Esophagus muscularis mucosa (tissue), 4 donors: Measurements from ENCODE around the gene DESI1. TPM values are rescaled to one million over a fixed set of nuclear protein-coding genes. Genes with fewer than 3 reads are reported as not detected.
"Not testable (repeated sequence)": the region's sequence is repeated elsewhere in the genome, so short reads cannot be mapped to it uniquely, and the experiment has no call there.

ENCODE experiments used
- DNase-seq: peaks from one replicate; pipeline ENCODE4 v3.0.0-alpha.2; 2017; ENCODE audit errors: extremely low spot score
- H3K27ac ChIP-seq, 4 donors: fragments of 200-600 bp; sonication (generic); replicated peaks in 1 of 4; 1 replicate in 3 of 4; 2 replicates in 1 of 4; pipeline ENCODE4 v1.5.1; 2016 to 2019; ENCODE audit warnings: mild to moderate bottlenecking in 1 of 4
- H3K27me3 ChIP-seq, 4 donors: fragments of 200-600 bp; sonication (generic); one replicate each; pipeline versions ENCODE4 v1.5.1 to v1.6.0; 2016 to 2019
- H3K36me3 ChIP-seq, 4 donors: fragments of 200-600 bp; sonication (generic); one replicate each; pipeline ENCODE4 v1.5.1; 2016 to 2019
- H3K4me1 ChIP-seq, 4 donors: fragments of 200-600 bp; sonication (generic); one replicate each; pipeline ENCODE4 v1.5.1; 2016 to 2019
- H3K4me3 ChIP-seq, 4 donors: fragments of 200-600 bp; sonication (generic); 1 replicate in 2 of 4; 2 replicates in 2 of 4; pipeline ENCODE4 v1.5.1; 2016 to 2019; ENCODE audit warnings: mild to moderate bottlenecking in 4 of 4, moderate library complexity in 1 of 4
- H3K9me3 ChIP-seq, 4 donors: fragments of 200-600 bp; sonication (generic); 1 replicate in 3 of 4; 2 replicates in 1 of 4; pipeline ENCODE4 v1.5.1; 2016 to 2019
- EP300 ChIP-seq: sonication (generic); formaldehyde crosslinking; IDR thresholded peaks from one replicate; pipeline ENCODE4 v1.6.1; 2017; ENCODE audit warnings: antibody characterized with exemption
- POLR2A ChIP-seq: fragments of 450-650 bp; IDR thresholded peaks from one replicate; pipeline ENCODE4 v1.6.1; 2017; ENCODE audit warnings: antibody characterized with exemption, moderate library complexity, mild to moderate bottlenecking, low read depth
- POLR2AphosphoS5 ChIP-seq, 2 donors: sonication (generic); formaldehyde crosslinking; IDR thresholded peaks; one replicate each; pipeline ENCODE4 v1.6.1; 2017; ENCODE audit warnings: antibody characterized with exemption in 2 of 2
- WGBS: methylation state at CpG from one replicate; pipeline ENCODE4 v1.1.5; 2018; 5-methylcytosine and 5-hydroxymethylcytosine counted together
- intact Hi-C: fragments of 100-400 bp; cut with DNase I; formaldehyde crosslinking; loops from one replicate; pipeline ENCODE4 v1.15.1; 2023
- total RNA-seq, 4 donors: library from RNA; depleted of rRNA; stranded (reverse); fragments of >200 nt; gene quantifications; one replicate each; pipeline versions ENCODE4 v1.1.0 to v1.2.1, GENCODE V29; 2016
- TF ChIP-seq, protein P1 (sequence below), 3 experiments: fragments of 200-600 bp in 2 of 3; fragments of 450-650 bp in 1 of 3; sonication (generic) in 2 of 3; IDR thresholded peaks; one replicate each; pipeline ENCODE4 v1.5.1; 2017 to 2019; ENCODE audit warnings: antibody characterized with exemption in 3 of 3, mild to moderate bottlenecking in 2 of 3, moderate library complexity in 1 of 3

The DESI1 gene
- total RNA-seq, 4 donors from 2014 or later = 18.6 to 76.5 (median 33.7) TPM

DNA sequence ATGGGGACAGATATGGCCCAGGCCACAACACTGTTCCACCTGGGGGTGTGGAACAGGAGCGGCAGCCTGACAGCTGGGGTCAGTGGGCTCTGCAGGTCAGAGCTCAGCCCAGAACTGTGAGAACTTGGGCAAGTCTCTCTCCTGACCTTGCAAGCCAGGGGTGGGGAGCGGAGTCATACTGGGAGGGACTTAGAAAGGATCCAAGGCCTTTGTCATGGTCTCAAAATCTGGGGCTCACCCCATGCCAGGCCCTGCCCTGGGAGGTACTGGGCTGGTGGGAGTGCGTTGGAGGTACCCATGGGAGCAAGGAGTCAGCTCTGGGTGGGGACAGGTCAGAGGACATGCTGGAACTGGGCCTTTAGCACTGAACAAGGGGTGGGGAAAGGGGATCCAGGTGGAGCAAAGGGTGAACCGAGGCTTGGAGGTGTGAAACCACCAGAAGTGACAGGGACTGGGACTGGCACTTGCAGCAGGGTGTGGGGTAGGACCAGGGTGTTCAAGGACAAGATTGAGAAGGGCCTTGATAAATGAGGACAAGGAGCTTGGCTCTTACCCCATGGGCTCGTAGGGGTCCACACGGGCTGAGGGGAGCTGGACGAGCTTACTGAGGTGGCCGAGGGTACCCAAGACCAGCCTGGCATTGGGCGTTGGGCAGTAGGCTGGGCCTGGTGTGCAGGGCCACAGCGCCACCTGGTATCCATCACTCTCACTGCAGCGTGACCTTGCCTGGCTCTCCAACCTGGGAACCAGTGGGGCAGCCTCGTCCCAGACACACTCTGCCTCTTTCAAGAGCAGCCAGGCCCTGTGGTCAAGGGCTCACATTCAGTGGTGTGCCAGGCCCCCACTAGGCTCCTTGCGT lies 23.8 kb downstream of the DESI1 start:
- Histone ChIP-seq H3K9me3 (no peaks in the 10 kb centered on the region), H3K36me3 (peaks cover 0 to 27% (median 22%) of the 10 kb centered on the region in 4 donors), H3K4me3 (no peak overlapping the region), H3K27me3 (no peaks in the 10 kb centered on the region), H3K4me1 (peaks cover 0 to 8% (median 5%) of the 10 kb centered on the region in 4 donors), H3K27ac (peak overlapping the region in 3 of 4 donors; percentile 1 to 36 (median 2))
- WGBS = 32% methylated on average over 10 of the region's 13 CpGs
- TF ChIP-seq, protein P1, sequence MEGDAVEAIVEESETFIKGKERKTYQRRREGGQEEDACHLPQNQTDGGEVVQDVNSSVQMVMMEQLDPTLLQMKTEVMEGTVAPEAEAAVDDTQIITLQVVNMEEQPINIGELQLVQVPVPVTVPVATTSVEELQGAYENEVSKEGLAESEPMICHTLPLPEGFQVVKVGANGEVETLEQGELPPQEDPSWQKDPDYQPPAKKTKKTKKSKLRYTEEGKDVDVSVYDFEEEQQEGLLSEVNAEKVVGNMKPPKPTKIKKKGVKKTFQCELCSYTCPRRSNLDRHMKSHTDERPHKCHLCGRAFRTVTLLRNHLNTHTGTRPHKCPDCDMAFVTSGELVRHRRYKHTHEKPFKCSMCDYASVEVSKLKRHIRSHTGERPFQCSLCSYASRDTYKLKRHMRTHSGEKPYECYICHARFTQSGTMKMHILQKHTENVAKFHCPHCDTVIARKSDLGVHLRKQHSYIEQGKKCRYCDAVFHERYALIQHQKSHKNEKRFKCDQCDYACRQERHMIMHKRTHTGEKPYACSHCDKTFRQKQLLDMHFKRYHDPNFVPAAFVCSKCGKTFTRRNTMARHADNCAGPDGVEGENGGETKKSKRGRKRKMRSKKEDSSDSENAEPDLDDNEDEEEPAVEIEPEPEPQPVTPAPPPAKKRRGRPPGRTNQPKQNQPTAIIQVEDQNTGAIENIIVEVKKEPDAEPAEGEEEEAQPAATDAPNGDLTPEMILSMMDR (IDR thresholded peaks at IDR 0.05) = peak; percentile 59 to 79 (median 75)
- no peak for TF ChIP-seq POLR2AphosphoS5 (IDR thresholded peaks at IDR 0.05)
- intact Hi-C loops = no loop called here
- DNase-seq = no peak

DNA sequence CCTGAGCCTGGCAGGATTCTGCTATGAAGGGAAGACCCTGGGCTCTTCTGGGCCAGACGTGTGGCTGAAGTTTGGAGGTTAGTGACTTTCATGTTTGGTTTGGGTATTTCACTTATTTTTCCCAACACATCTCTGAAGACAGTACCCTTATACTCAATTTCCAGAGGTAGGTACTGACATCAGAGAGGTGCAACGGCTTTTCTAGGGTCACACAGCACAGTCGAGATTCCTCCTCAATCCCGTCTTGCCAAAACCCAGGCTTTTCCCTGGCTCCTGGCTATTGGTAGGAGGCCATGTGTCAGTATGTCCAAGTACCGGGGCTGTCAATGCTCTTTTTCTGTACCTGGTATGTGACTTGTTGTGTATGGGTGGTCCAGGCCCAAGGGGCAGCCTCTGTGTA lies 25.1 kb downstream of the DESI1 start:
- no peak overlapping the region for H3K27ac ChIP-seq
- DNase-seq = no peak
- no peak overlapping the region for H3K4me3 ChIP-seq
- intact Hi-C loops = no loop called here
- H3K27me3 ChIP-seq = no peaks in the 10 kb centered on the region
- WGBS = 83% methylated on average over 5 of the region's 5 CpGs
- H3K4me1 ChIP-seq = peaks cover 0 to 8% (median 5%) of the 10 kb centered on the region in 4 donors
- TF ChIP-seq, protein P1 (IDR thresholded peaks at IDR 0.05) = no peak
- no peak for TF ChIP-seq EP300
- TF ChIP-seq POLR2AphosphoS5 (IDR thresholded peaks at IDR 0.05) = no peak
- TF ChIP-seq POLR2A = no peak
- H3K9me3 ChIP-seq = no peaks in the 10 kb centered on the region
- peaks cover 0 to 14% (median 12%) of the 10 kb centered on the region in 4 donors for H3K36me3 ChIP-seq

DNA sequence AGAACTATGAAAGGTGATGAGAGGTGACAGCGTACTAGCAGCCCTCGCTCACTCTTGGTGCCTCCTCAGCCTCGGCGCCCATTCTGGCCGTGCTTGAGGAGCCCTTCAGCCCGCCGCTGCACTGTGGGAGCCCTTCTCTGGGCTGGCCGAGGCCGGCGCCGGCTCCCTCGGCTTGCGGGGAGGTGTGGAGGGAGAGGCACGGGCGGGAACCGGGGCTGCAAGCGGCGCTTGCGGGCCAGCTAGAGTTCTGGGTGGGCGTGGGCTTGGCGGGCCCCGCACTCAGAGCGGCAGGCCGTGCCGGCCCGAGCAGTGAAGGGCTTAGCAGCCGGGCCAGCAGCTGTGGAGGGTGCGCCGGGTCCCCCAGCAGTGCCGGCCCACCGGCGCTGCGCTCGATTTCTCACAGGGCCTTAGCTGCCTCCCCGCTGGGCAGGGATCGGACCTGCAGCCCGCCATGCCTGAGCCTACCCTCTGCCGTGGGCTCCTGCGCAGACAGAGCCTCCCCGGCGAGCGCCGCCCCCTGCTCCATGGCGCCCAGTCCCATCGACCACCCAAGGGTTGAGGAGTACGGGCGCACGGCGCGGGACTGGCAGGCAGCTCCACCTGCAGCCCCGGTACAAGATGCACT lies 27.4 kb downstream of the DESI1 start:
- DNase-seq, H3K4me3 ChIP-seq, H3K9me3 ChIP-seq, H3K27me3 ChIP-seq, H3K36me3 ChIP-seq, intact Hi-C loops, H3K27ac ChIP-seq: not testable (repeated sequence)
- WGBS = 95% methylated on average over 19 of the region's 51 CpGs
- H3K4me1 ChIP-seq = peaks cover 15 to 22% (median 18%) of the 10 kb centered on the region in 4 donors

DNA sequence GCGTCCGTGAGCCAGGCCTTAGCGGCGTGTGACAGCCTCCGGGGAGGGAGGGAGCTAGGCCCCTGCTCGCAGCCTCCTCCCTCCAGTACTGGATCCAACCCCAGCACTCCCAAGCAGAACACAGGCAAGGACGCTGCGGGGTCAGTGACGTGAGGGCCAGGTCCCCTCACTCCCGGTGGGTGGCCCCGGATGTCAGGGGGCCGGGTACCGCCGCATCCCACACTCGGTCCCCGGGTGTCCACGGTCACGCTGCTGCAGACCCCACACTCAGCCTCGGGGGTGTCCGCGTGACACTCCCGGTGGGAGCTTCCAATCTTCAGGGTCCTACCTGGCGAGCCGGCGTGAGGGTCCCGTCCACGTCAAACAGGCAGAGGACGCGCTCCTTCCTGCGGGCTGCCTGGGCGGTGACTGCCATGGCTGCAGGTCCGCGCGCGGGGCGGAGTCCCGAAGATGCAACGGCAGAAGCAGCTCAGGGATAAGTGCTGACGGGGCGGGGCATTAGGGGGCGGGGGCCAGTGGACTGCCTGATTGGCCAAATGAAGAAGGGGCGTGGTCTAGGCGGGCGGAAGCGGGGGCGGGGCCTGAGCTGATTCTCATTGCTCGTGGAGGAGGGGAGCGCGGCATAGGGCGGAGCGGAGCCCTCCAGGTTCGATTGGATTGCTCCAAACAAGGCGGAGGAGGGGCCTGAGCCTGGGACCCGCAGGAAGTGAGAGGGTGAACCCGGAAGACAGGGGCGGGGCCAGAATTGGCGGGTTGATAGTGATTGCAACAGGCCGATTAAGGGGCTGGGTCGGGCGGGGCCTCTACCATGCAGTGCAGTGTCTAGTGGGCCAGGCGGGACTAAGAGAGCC lies 31.2 kb downstream of the DESI1 start, which contains the start of gene PMM1:
PMM1 (minus strand) TSS at position 450 of the 851 bp plus-strand sequence; CDS start at position 415, 35 bp downstream.
- peak; percentile 100 for DNase-seq
- Histone ChIP-seq H3K27ac (peak within 1 kb of the TSS; percentile 83 to 87 (median 86)), H3K9me3 (no peaks in the 10 kb centered on the region), H3K4me3 (peak within 1 kb of the TSS; percentile 87 to 97 (median 90)), H3K27me3 (no peaks in the 10 kb centered on the region), H3K36me3 (peaks cover 0 to 12% (median 5%) of the 10 kb centered on the region in 4 donors), H3K4me1 (peaks cover 14 to 28% (median 25%) of the 10 kb centered on the region in 4 donors)
- intact Hi-C loops = loop anchor here (5.0 kb wide), 1 partner anchor 42 kb away; no protein-coding TSS in a partner anchor
- TF ChIP-seq, protein P1 (IDR thresholded peaks at IDR 0.05) = peak in 1 of 3 experiments; percentile 4
- TF ChIP-seq POLR2A (peak; percentile 83), EP300 (no peak), POLR2AphosphoS5 (IDR thresholded peaks at IDR 0.05) (peak; percentile 92 to 99)
- WGBS = under 1% methylated on average over 42 of the region's 61 CpGs
